Ishikawa (cell line): Measurements from ENCODE around the gene DKK3.

Experiments
- CEBPB ChIP-seq: IDR thresholded peaks from 2 replicates; pipeline ENCODE4 v1.6.1; 2012
- CREB1 ChIP-seq: IDR thresholded peaks from 2 replicates; pipeline ENCODE4 v1.6.1; 2012; ENCODE audit warnings: low read depth
- EGR1 ChIP-seq: IDR thresholded peaks from 2 replicates; pipeline ENCODE4 v1.6.1; 2012
- EP300 ChIP-seq: IDR thresholded peaks from 2 replicates; pipeline ENCODE4 v1.6.1; 2012; ENCODE audit warnings: borderline replicate concordance
- NFIC ChIP-seq: IDR thresholded peaks from 2 replicates; pipeline ENCODE4 v1.6.1; 2012
- RAD21 ChIP-seq: IDR thresholded peaks from 2 replicates; pipeline ENCODE4 v1.6.1; 2012; ENCODE audit warnings: low read depth
- TAF1 ChIP-seq: IDR thresholded peaks from 2 replicates; pipeline ENCODE4 v1.6.1; 2012; ENCODE audit warnings: low read depth, mild to moderate bottlenecking
- TEAD4 ChIP-seq: IDR thresholded peaks from 2 replicates; pipeline ENCODE4 v1.6.1; 2012
- YY1 ChIP-seq: IDR thresholded peaks from 2 replicates; pipeline ENCODE4 v1.6.1; 2012; ENCODE audit warnings: low read depth
- ZBTB7A ChIP-seq: IDR thresholded peaks from 2 replicates; pipeline ENCODE4 v1.6.1; 2012; ENCODE audit warnings: low read depth
- TF ChIP-seq, protein P1 (sequence below): IDR thresholded peaks from 2 replicates; pipeline ENCODE4 v1.6.1; 2012
- TF ChIP-seq, protein P2 (sequence below): IDR thresholded peaks from 2 replicates; pipeline ENCODE4 v1.6.1; 2012; ENCODE audit warnings: low read depth, mild to moderate bottlenecking

DNA sequence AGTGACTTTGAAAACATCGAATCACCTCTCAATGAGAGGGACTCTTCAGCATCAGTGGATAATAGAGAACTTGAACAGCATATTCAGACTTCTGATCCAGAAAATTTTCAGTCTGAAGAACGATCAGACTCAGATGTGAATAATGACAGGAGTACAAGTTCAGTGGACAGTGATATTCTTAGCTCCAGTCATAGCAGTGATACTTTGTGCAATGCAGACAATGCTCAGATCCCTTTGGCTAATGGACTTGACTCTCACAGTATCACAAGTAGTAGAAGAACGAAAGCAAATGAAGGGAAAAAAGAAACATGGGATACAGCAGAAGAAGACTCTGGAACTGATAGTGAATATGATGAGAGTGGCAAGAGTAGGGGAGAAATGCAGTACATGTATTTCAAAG is 65.8 kb downstream of the DKK3 start:
- no peak for TF ChIP-seq TAF1
- no peak for TF ChIP-seq ZBTB7A
- TF ChIP-seq, protein P1, sequence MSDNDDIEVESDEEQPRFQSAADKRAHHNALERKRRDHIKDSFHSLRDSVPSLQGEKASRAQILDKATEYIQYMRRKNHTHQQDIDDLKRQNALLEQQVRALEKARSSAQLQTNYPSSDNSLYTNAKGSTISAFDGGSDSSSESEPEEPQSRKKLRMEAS, result no peak
- TF ChIP-seq, protein P2, sequence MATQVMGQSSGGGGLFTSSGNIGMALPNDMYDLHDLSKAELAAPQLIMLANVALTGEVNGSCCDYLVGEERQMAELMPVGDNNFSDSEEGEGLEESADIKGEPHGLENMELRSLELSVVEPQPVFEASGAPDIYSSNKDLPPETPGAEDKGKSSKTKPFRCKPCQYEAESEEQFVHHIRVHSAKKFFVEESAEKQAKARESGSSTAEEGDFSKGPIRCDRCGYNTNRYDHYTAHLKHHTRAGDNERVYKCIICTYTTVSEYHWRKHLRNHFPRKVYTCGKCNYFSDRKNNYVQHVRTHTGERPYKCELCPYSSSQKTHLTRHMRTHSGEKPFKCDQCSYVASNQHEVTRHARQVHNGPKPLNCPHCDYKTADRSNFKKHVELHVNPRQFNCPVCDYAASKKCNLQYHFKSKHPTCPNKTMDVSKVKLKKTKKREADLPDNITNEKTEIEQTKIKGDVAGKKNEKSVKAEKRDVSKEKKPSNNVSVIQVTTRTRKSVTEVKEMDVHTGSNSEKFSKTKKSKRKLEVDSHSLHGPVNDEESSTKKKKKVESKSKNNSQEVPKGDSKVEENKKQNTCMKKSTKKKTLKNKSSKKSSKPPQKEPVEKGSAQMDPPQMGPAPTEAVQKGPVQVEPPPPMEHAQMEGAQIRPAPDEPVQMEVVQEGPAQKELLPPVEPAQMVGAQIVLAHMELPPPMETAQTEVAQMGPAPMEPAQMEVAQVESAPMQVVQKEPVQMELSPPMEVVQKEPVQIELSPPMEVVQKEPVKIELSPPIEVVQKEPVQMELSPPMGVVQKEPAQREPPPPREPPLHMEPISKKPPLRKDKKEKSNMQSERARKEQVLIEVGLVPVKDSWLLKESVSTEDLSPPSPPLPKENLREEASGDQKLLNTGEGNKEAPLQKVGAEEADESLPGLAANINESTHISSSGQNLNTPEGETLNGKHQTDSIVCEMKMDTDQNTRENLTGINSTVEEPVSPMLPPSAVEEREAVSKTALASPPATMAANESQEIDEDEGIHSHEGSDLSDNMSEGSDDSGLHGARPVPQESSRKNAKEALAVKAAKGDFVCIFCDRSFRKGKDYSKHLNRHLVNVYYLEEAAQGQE, result no peak
- no peak for TF ChIP-seq YY1
- no peak for TF ChIP-seq CEBPB
- no peak for TF ChIP-seq EP300
- TF ChIP-seq RAD21, result no peak
- TF ChIP-seq CREB1, result no peak
- TF ChIP-seq EGR1, result no peak
- TF ChIP-seq TEAD4, result no peak
- TF ChIP-seq NFIC, result no peak
